Stomach (tissue), 9 donors: ENCODE data around the gene GPC6. TPM values are rescaled to one million over a fixed set of nuclear protein-coding genes. Genes with fewer than 3 reads are reported as not detected.

Experiments
- DNase-seq, 2 donors: peaks; one replicate each; pipeline versions ENCODE4 v3.0.0 to v3.0.0-alpha.2; 2013 to 2019
- H3K27ac ChIP-seq, 5 donors: fragments of 200-600 bp in 4 of 5; sonication (generic) in 4 of 5; one replicate each; pipeline ENCODE4 v1.5.1; 2013 to 2019; ENCODE audit warnings: mild to moderate bottlenecking in 1 of 5, moderate library complexity in 1 of 5
- H3K27me3 ChIP-seq, 3 donors: fragments of 200-600 bp; sonication (generic); one replicate each; pipeline ENCODE4 v1.5.1; 2017 to 2019; ENCODE audit warnings: mixed run types in 1 of 3
- H3K36me3 ChIP-seq, 4 donors: fragments of 200-600 bp; sonication (generic); 1 replicate in 3 of 4; 2 replicates in 1 of 4; pipeline ENCODE4 v1.5.1; 2016 to 2019
- H3K4me1 ChIP-seq, 4 donors: fragments of 200-600 bp; sonication (generic); one replicate each; pipeline ENCODE4 v1.5.1; 2016 to 2019
- H3K4me3 ChIP-seq, 4 donors: fragments of 200-600 bp; sonication (generic) in 3 of 4; one replicate each; pipeline ENCODE4 v1.5.1; 2016 to 2019; ENCODE audit warnings: mild to moderate bottlenecking in 1 of 4
- H3K9me3 ChIP-seq, 4 donors: fragments of 200-600 bp; sonication (generic); one replicate each; pipeline ENCODE4 v1.5.1; 2016 to 2019
- CTCF ChIP-seq, 7 experiments: fragments of 450-650 bp in 4 of 7; fragments of 200-600 bp in 3 of 7; sonication (generic) in 3 of 7; IDR thresholded peaks; one replicate each; pipeline ENCODE4 v1.5.1; 2016 to 2019; ENCODE audit warnings: antibody characterized with exemption in 7 of 7, control low read depth in 2 of 7, mild to moderate bottlenecking in 1 of 7
- EP300 ChIP-seq: sonication (generic); formaldehyde crosslinking; IDR thresholded peaks from one replicate; pipeline ENCODE4 v1.6.1; 2017; ENCODE audit warnings: antibody characterized with exemption
- POLR2A ChIP-seq, 4 donors: fragments of 450-650 bp; IDR thresholded peaks; one replicate each; pipeline ENCODE4 v1.6.1; 2016; ENCODE audit warnings: antibody characterized with exemption in 4 of 4, control low read depth in 2 of 4, mild to moderate bottlenecking in 1 of 4, moderate library complexity in 1 of 4
- POLR2AphosphoS5 ChIP-seq, 3 donors: sonication (generic); formaldehyde crosslinking; IDR thresholded peaks; one replicate each; pipeline ENCODE4 v1.6.1; 2016; ENCODE audit warnings: antibody characterized with exemption in 3 of 3
- WGBS, 5 donors: extraction: QIAGEN DNeasy Blood & Tissue Kit in 3 of 5; methylation state at CpG; one replicate each; pipeline versions ENCODE4 v1.1.5 to v1.1.7; 2013 to 2018; 5-methylcytosine and 5-hydroxymethylcytosine counted together
- intact Hi-C: fragments of 100-400 bp; cut with DNase I; formaldehyde crosslinking; loops from one replicate; pipeline ENCODE4 v1.15.1; 2023; ENCODE audit warnings: low total_unique reads
- polyA plus RNA-seq, 3 donors: library from polyadenylated mRNA; stranded (reverse); fragments of 200-250 nt; gene quantifications; one replicate each; pipeline ENCODE4 v1.2.3, GENCODE V29; 2013
- total RNA-seq, 5 donors: library from RNA; depleted of rRNA; stranded (reverse); fragments of >200 nt; gene quantifications; one replicate each; pipeline versions ENCODE4 v1.1.0 to v1.2.3, GENCODE V29; 2014 to 2016
- donor health status: healthy with polysubstance abuse.
- donor health status: Bipolar disorder and iron deficiency.
- donor health status: healthy.

Gene GPC6
- total and polyA plus RNA-seq, 8 donors, result 0.70 to 52.7 (median 5.6) TPM

GRCh38 chr13:94395860-94396259, 1169.3 kb downstream of the GPC6 start:
- 73 to 82% (median 80%) methylated on average over 5 of the region's 5 CpGs for WGBS, 5 donors
- Histone ChIP-seq H3K4me1 (no peaks in the 10 kb centered on the region), H3K27me3 (no peaks in the 10 kb centered on the region), H3K4me3 (no peak overlapping the region), H3K36me3 (no peaks in the 10 kb centered on the region), H3K27ac (no peak overlapping the region), H3K9me3 (no peaks in the 10 kb centered on the region)
- no peak for TF ChIP-seq POLR2A (IDR thresholded peaks at IDR 0.05)
- no peak for TF ChIP-seq EP300
- no peak for TF ChIP-seq CTCF (IDR thresholded peaks at IDR 0.05)
- no peak for TF ChIP-seq POLR2AphosphoS5 (IDR thresholded peaks at IDR 0.05)
- no peak for DNase-seq
- intact Hi-C loops, result no loop called here

- Histone ChIP-seq H3K4me3 (no peak overlapping the region), H3K9me3 (no peaks in the 10 kb centered on the region), H3K36me3 (no peaks in the 10 kb centered on the region), H3K27ac (no peak overlapping the region), H3K27me3 (no peaks in the 10 kb centered on the region), H3K4me1 (no peaks in the 10 kb centered on the region)
- no peak for DNase-seq
- intact Hi-C loops, result no loop called here
- TF ChIP-seq EP300, result no peak
- no peak for TF ChIP-seq CTCF (IDR thresholded peaks at IDR 0.05)
- TF ChIP-seq POLR2A (IDR thresholded peaks at IDR 0.05), result no peak
- no peak for TF ChIP-seq POLR2AphosphoS5 (IDR thresholded peaks at IDR 0.05)
Measured at GRCh38 chr13:94399812-94400211, 1173.2 kb downstream of the GPC6 start.

GRCh38 chr13:94400874-94401273, 1174.3 kb downstream of the GPC6 start:
- Histone ChIP-seq H3K9me3 (no peaks in the 10 kb centered on the region), H3K27me3 (no peaks in the 10 kb centered on the region), H3K4me1 (no peaks in the 10 kb centered on the region), H3K36me3 (no peaks in the 10 kb centered on the region), H3K27ac (no peak overlapping the region), H3K4me3 (no peak overlapping the region)
- intact Hi-C loops, result no loop called here
- WGBS, 5 donors, result 62 to 78% (median 73%) methylated on average over 4 of the region's 4 CpGs
- TF ChIP-seq POLR2A (IDR thresholded peaks at IDR 0.05), result no peak
- no peak for TF ChIP-seq CTCF (IDR thresholded peaks at IDR 0.05)
- TF ChIP-seq POLR2AphosphoS5 (IDR thresholded peaks at IDR 0.05), result no peak
- no peak for TF ChIP-seq EP300
- no peak for DNase-seq

GRCh38 chr13:94408314-94409036, 1181.9 kb downstream of the GPC6 start:
- TF ChIP-seq EP300 (no peak), POLR2AphosphoS5 (IDR thresholded peaks at IDR 0.05) (no peak), POLR2A (IDR thresholded peaks at IDR 0.05) (no peak), CTCF (IDR thresholded peaks at IDR 0.05) (no peak)
- no peak for DNase-seq
- intact Hi-C loops, result no loop called here
- Histone ChIP-seq H3K4me3 (no peak overlapping the region), H3K9me3 (no peaks in the 10 kb centered on the region), H3K4me1 (peaks cover 0 to 4% (median 0%) of the 10 kb centered on the region in 4 donors), H3K27me3 (no peaks in the 10 kb centered on the region), H3K36me3 (no peaks in the 10 kb centered on the region), H3K27ac (no peak overlapping the region)
- WGBS, 5 donors, result 82 to 90% (median 85%) methylated on average over 7 of the region's 7 CpGs
